H1 (cell line): ENCODE measurements around the gene MCFD2. TPM values are rescaled to one million over a fixed set of nuclear protein-coding genes. Genes with fewer than 3 reads are reported as not detected.

Source experiments
- ASH2L ChIP-seq: fragments of 200-600, 300-600 bp; sonication (generic); IDR thresholded peaks from one replicate; pipeline ENCODE4 v1.7.1; 2017; ENCODE audit warnings: low read length
- BACH1 ChIP-seq: IDR thresholded peaks from 2 replicates; pipeline ENCODE4 v1.6.1; 2012; ENCODE audit warnings: low read length, improper control_type of control experiment
- EGR1 ChIP-seq: IDR thresholded peaks from 2 replicates; pipeline ENCODE4 v1.6.1; 2011; ENCODE audit warnings: low read depth, low read length, borderline replicate concordance
- JUN ChIP-seq: IDR thresholded peaks from 2 replicates; pipeline ENCODE4 v1.6.1; 2011; ENCODE audit warnings: low read depth, mild to moderate bottlenecking, improper control_type of control experiment, low read length
- JUND ChIP-seq: IDR thresholded peaks from 2 replicates; pipeline ENCODE4 v1.6.1; 2011; ENCODE audit warnings: mild to moderate bottlenecking, improper control_type of control experiment, low read length
- POLR2A ChIP-seq, 2 experiments: IDR thresholded peaks; 1 replicate in 1 of 2; 2 replicates in 1 of 2; pipeline ENCODE4 v1.6.1; 2011; ENCODE audit warnings: low read depth in 2 of 2, low read length in 2 of 2, mild to moderate bottlenecking in 2 of 2; ENCODE audit errors: control extremely low read depth in 1 of 2
- RAD21 ChIP-seq, 2 experiments: IDR thresholded peaks in 1 of 2; conservative IDR thresholded peaks in 1 of 2; 2 replicates each; pipeline ENCODE4 v1.6.1; 2011; ENCODE audit warnings: low read depth in 2 of 2, low read length in 2 of 2, improper control_type of control experiment in 1 of 2, inconsistent platforms in 1 of 2, mild to moderate bottlenecking in 1 of 2, moderate library complexity in 1 of 2
- RFX5 ChIP-seq: IDR thresholded peaks from 2 replicates; pipeline ENCODE4 v1.6.1; 2011; ENCODE audit warnings: low read depth, low read length, improper control_type of control experiment, borderline replicate concordance
- TBP ChIP-seq: IDR thresholded peaks from 2 replicates; pipeline ENCODE4 v1.6.1; 2011; ENCODE audit warnings: low read depth, low read length, improper control_type of control experiment
- polyA plus RNA-seq, 7 experiments: library from polyadenylated mRNA; depleted of rRNA in 3 of 7; stranded (reverse) in 5 of 7; unstranded in 2 of 7; fragments of >200 nt in 5 of 7; fragments of 200-250 nt in 2 of 7; gene quantifications; 1 replicate in 5 of 7; 2 replicates in 1 of 7; 4 replicates in 1 of 7; pipeline versions ENCODE4 v1.2.1 to v1.2.3, GENCODE V29; 2011 to 2013; ENCODE audit warnings: missing spikeins in 2 of 7, mixed read lengths in 2 of 7
- total RNA-seq: library from RNA; stranded (reverse); fragmentation: NEBNext Ultra II Directional; extraction: Animal tissue kit (Norgen Biotek cat#: 25700); gene quantifications from 2 replicates; pipeline ENCODE4 v1.2.1, GENCODE V29; 2021

The MCFD2 gene
- total and polyA plus RNA-seq, 2 of the 8 experiments (the other 6 are each of a cell fraction or from before 2014, with no cell fraction given) = 35.2 to 76.2 TPM

- TF ChIP-seq BACH1 (no peak), ASH2L (no peak), EGR1 (no peak), POLR2A (IDR thresholded peaks at IDR 0.05; ENCODE audit: control extremely low read depth in 1 of 2, low read depth in 2 of 2, low read length in 2 of 2) (no peak), TBP (no peak), RFX5 (no peak), JUND (no peak), JUN (no peak), RAD21 (IDR thresholded peaks at IDR 0.05 in 1 of 2, conservative IDR thresholded peaks at IDR 0.05 in 1 of 2; ENCODE audit: low read depth in 2 of 2, low read length in 2 of 2) (no peak)
- TF ChIP-seq, all 59 proteins: peak for 0
Observed at GRCh38 chr2:46899053-46899452, 16.6 kb downstream of the MCFD2 start (continued).
